NCI-H1048 (cell line): ENCODE measurements around the gene C3orf20.

Experiments used
- DNase-seq: peaks from one replicate; lab custom pipeline; 2025; lab: John Stamatoyannopoulos, UW

C3orf20 gene

GRCh38 chr3:14674841-14675240 lies at the start of gene C3orf20:
TSS of gene C3orf20 (plus strand) at chr3:14675141. CDS start at chr3:14682714, 7,573 bp downstream.
- no peak for DNase-seq

DNA sequence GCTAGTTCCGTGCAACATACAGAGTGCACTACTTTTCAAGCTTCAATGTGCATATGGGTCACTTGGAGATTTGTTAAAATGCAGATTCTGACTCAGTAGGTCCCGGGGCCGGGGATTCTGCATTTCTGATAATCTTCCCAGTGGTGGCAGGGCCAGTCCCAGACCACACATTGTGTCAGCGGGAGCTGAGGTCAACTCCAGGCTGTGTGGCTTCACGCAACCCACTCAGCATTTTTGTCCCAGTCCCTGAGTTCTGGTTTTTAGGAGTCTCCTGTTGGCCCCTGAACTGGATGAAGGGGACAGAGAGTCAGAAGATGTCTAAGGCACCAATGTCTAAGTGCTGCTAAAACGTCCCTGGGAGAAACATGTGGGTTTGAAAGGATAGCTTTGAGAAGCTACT lies 49.5 kb upstream of the C3orf20 start:
- DNase-seq: no peak

GRCh38 chr3:14627815-14628214 lies 47.1 kb upstream of the C3orf20 start:
- no peak for DNase-seq

DNA sequence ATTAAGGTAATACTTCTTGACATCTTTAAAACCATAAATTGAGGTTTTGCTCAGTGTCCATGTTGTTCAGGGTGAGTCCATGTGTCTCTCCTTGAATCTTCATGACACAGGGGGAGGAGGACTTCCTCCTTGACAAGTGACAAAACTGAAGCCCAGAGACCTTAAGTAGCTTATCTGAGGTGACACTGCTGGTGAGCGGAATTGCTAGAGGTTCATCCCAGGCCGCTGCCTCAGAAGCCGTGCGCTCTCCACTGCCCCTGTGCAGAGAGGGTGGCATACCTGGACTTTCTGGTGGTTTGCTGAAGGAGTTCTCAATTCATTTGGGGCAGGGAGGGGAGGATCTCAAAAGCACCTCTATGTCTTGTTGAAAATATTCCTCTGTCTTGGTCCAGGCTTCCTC lies 46.5 kb upstream of the C3orf20 start:
- DNase-seq: no peak

DNA sequence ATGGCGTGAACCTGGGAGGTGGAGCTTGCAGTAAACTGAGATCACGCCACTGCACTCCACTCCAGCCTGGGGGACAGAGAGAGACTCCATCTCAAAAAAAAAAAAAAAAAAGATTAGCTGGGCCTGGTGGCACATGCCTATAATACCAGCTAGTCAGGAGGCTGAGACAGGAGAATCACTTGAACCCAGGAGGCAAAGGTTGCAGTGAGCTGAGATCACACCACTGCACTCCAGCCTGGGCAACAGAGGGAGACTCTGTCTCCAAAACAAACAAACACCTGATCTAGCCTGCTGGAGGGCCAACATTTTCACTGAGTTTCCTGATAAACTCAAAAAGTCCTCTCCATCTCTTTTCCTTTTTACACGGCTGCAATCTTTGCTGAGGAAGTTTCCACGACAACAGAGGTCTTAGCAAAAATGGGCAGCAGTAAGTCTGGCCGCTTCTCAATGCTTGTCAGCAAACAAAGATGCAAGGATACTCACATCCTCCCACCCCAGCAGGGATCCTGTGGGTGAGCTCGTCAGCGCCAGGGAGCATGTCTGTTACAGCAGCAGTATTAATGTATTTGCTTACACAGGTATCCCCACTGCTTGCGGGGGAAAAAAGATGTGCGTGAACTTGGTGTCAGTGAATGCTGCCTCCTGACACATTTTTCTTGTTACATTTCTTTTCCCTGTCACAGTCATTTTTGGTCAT lies 44.4 kb upstream of the C3orf20 start:
- no peak for DNase-seq

DNA sequence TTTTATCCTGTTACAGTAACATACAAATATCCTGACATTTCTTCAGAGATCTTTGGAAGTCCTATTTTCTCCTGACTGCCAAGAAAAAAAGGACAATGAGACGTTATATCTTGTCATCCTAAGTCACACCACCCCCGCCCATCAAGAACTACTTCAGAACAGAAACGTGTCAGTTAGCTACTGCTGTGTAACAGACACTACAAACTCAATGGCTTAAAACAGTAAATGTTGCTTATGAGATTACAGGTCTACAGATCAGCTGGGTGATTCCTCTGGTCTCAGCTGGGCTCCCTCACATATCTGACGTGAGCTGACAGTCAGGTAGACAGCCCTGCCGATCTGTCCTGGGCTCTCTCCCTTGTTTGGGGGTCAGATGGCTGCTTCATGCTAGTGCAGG lies 43.8 kb upstream of the C3orf20 start:
- no peak for DNase-seq

DNA sequence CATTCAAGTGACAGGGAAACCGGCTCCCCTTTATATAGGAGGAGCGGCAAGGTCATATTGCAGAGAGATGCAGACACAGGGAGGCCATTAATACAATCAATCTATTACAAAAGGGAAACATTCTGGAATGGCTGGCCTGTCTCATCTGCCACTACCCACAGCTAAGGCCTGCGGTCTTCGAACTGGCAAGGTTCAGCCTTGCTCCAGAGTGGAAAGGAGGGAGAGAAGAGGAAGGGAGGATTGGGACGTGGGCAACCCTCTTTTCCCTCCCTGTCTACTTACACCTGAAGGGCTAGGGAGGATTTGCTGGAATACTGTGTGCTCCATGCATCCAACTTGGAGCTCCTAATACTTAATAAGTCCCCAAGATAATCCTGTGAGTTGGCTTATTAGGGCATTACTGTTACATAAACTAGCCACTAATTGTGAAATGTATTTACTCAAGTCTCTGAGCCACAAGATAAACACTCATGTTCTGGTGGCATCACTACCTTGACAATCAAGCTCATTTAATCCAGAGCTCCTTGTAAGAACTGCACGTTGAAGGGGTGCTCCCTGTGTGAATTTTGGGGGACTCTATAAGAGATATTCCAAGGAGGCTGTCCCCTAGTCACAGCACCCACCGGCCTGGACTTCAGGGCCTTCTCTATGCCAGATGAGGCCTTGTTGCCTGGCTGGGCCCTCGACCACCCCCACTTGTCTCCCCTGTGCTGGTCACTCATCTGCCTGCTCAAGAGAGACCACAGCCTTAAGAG lies 43.1 kb upstream of the C3orf20 start:
- no peak for DNase-seq

DNA sequence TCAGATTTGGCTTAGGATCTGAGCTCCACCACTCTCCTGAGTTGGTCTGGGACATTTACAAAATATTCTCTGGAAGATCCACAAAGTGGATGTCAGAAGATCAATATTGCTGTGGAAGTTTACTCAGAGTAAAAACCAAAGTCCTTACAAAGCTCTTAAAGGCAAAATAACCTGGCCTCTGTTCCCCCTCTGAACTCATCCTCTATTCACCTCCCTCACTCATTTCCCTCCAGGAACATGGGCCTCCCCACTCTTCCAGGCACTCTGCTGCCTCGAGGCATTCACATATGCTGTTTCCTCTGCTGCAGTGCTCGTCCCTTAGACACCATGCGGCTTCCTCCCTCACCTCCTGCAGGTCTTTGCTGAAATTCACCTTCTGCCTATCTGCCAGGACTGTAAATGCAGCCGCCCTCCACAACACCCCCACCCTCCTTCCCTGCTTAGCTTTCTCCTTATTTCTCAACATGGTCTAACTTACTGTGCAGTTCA lies 42.5 kb upstream of the C3orf20 start:
- DNase-seq: no peak

- DNase-seq: no peak
These were observed 41.5 kb upstream of the C3orf20 start for GRCh38 chr3:14633417-14633816.

DNA sequence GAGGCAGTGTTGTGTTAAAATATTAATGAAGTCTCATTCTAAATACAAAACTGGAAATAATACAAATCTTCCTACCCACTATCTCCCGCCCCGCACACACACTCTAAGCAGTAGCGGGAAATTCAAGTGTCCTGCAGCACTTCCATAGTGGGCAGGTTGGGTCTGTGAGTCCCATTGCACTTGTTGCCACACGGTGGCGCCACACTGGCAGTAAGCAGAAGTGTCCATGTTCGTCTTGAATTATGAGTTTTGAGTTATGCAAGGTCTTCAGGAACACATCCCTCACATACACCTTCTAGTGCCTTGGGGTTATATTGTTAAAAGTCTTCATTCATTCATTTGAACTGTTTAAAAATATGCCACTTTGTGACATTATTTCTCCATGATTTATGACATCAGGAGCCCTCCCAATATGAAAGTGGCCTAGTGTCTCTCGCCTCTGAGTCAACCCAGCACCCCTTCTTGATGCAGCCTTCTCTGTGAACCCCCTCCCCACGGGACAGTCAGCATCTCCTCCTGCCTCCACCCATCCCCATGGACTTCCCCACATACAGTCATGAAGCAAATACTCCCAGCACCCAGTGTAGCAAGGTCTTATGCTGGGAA lies 41.0 kb upstream of the C3orf20 start:
- peak; percentile 31 for DNase-seq

DNA sequence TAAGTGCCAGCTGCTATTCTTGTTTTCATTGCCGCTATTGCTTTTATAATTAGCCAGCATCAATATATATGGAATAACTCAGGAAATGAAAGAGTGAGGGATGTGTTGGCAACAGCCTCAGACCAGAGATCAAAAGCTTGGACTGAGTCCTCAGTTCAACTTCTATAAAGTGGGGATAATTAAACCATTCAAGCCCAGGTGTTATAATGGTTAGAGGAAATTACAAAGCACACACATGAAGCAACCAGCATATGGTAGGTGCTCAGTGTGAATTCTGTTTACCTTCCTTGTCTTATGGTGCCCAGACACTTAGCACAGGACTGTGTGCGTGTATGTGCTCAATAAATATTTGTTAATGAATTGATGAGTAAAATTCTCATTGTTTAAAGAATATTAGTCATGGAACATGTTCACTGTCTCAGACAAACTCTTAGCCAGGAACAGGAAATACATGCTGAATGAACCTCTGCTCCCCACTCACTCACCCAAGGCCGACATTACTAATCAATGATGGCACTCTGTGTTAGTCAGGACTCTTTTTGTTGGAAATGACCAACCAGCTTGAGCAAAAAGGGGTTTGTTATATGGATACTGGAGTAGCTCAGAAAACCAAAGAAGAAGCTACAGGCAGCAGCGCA lies 40.1 kb upstream of the C3orf20 start:
- no peak for DNase-seq

DNA sequence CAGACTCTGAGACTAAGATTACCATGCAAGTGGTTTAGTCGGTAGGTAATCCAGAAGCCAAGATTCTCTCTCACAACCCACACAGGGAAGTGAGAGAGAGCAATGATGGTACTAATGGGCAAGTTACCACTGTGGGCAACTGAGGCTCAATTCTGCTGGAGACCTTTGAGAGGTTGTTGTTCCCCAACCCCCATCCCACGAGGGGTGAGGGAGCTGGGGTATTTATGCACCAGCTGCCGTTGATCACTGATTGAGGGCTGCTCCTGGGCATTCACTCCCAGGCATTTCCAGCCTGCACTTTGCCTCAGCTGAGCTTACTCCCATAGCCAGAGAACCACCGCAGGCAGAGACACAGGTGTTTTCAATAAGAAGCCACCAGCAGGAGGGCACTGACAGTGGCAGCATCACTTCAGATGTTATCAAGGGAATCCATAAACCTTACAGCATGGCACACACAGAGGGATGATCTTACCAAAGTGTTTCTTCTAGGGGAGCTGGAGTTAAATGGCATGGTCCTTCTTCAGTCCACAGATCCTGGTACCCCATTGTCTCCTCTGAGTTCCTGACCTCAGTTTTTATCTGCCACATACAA lies 38.3 kb upstream of the C3orf20 start:
- DNase-seq: no peak

- no peak for DNase-seq
These were observed 34.8 kb upstream of the C3orf20 start for GRCh38 chr3:14640157-14640562.

DNA sequence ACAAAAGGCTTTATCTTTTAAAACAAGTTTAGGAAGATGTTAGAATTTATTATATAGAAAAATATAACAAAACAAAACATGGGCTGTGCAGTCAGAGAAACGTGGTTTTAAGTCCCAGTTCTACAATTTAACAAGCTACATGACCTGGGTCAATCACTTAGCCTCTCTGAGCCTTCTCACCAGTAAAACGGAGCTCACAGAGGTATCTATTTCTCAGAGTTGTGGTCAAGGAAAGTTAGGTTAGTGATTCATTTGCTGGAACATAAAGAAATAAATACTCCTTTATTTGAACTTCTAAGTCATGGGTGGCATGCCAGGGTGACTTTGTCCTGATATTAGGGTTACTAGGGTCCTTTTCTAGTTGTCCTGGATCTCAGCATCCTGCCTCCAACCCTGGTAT lies 34.2 kb upstream of the C3orf20 start:
- no peak for DNase-seq

DNA sequence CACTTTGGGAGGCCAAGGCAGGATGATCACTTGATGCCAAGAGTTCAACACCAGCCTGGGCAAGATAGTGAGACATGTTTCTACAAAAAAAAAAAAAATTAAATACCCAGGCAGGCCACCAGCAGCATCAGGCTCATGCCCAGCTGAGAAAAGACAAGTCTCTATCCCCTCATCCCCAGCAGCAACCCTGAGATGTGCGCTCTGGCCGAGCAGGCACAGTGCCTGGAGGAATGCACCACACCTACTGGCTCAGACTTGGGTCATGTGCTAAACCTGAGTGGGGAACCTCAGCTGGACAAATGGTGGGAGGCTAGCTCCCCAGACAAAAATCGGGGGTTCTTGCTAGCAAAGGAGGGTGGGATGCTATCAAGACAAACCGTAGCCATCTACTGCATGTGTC lies 33.6 kb upstream of the C3orf20 start:
- DNase-seq: no peak

DNA sequence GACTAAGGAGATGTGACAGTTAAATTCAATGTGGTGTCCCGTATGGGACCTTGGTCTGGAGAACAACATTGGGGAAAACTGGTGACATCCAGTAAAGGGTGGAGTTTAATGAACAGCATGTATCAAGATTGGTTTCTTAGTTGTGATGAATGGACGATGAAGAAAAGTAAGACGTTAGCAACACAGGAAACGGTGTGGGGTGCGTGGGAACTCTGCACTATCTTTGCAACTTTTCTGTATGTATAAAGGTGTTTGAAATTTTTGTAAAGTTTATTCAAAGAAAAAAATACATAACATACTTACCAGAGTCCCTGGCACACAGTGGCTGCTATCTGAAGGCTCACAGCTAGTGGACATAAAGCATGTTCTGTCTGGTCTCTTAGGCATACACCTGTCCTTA lies 29.5 kb upstream of the C3orf20 start:
- DNase-seq: no peak

GRCh38 chr3:14646131-14646573 lies 28.8 kb upstream of the C3orf20 start:
- DNase-seq: no peak

GRCh38 chr3:14646589-14647413 lies 28.1 kb upstream of the C3orf20 start:
- DNase-seq: no peak

DNA sequence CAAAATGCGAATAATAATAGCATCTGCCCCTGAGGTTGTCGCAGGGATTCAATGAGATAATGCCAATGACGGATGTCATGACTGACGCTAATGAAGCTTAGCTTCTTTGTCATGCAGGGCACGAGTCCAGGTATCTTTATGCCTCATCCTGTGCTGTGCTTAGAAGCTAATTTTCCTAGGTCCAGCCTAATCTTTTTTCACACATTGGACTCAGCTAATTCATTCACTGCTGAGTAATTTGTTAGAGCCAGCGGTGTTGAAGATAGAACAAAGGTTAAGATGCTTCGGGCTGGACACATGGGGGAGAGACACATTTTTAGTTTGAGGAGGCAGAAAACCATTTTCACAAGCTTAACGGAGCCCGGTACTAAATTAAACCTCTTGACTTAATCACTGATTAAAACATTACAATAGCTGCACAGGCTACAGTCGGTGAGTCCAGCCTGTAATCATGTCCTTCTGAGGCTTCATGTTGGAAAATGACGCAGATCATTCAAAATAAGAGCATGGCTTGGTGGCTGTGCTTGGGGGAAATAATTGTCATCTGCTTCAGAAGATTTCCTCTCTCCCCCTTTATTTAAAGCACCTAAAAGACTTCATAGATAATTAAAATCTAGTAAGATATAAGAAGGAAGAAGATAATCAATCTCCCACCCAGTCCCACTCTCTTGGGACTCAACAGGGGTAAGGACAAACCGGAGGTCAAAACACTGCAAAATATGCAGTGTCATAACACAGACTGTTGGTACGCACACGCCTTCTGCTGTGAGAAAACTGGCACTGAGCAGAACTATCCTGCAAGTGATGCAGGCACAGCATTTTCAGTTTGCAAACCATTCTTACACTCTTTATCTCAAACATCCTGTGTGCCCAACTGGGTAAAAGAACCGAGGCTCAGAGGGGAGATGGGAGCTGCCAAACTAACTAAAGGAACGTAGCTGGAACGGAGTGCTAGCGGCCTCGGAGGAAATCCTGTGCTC lies 26.7 kb upstream of the C3orf20 start:
- no peak for DNase-seq

DNA sequence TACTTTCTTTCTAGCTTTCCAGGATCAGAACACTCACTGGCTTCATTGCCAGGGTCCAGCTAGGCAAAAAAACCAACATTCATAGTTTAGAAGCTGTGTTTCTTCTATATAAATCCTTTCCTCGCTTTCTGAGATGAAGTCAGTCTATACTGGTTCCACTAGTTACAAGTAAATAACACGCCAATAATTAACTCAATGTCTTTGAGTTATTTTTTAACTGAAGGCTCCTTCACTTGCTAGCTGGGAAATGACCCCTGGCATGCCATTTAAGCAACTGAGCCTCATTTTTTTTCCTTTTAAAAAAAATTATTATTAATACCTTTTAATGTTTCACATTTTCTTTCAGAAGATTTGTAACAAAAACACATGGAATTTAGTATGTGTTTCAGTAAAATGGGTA lies 25.5 kb upstream of the C3orf20 start:
- DNase-seq: no peak
